ENCODE results near the gene KCTD20. TPM values are rescaled to one million over a fixed set of nuclear protein-coding genes. Genes with fewer than 3 reads are reported as not detected.

KCTD20 gene
- total and polyA plus RNA-seq, 10 of the 15 experiments (the other 5 are each of a cell fraction or from before 2014, with no cell fraction given) = 18.1 to 77.0 (median 50.5) TPM

DNA sequence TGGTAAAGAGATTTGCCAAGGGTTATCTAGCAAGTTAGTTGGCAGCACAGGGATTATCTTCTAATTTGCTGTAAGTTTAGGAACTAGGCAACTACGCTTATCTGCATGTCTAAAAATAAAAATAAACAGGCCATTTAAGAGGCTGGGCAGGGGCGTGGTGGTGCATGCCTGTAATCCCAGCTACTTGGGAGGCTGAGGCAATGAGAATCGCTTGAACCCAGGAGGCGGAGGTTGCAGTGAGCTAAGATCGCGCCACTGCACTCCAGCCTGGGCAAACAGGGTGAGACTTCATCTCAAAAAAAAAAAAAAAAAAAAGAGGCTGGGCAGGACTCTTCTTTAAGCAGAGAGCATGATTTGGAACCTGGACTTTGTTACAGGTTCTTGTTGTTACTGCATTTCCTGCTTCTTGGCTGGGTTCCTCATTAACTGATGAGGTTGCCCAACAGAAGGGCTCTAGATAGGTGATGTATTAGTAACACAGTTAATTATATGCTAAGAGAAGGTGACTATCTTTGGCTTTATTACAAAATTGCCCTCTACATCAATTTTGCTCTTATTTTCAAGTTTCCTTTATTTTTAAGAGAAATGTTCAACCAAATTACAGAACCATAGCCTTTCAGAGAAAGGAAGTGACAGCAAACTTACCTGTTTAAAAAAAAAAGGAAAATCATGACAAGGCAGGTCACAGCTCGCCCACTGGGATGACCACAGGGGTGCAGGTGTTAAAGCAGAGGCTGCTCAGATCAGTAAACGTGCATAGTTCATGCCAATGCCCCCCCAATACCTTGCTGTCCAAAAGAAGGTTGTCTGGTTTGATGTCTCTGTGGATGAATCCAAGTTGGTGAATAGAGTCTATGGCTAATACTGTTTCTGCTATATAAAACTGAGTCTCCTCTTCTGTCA, 72.0 kb downstream of the KCTD20 start (continued):
- TF ChIP-seq, protein P1, sequence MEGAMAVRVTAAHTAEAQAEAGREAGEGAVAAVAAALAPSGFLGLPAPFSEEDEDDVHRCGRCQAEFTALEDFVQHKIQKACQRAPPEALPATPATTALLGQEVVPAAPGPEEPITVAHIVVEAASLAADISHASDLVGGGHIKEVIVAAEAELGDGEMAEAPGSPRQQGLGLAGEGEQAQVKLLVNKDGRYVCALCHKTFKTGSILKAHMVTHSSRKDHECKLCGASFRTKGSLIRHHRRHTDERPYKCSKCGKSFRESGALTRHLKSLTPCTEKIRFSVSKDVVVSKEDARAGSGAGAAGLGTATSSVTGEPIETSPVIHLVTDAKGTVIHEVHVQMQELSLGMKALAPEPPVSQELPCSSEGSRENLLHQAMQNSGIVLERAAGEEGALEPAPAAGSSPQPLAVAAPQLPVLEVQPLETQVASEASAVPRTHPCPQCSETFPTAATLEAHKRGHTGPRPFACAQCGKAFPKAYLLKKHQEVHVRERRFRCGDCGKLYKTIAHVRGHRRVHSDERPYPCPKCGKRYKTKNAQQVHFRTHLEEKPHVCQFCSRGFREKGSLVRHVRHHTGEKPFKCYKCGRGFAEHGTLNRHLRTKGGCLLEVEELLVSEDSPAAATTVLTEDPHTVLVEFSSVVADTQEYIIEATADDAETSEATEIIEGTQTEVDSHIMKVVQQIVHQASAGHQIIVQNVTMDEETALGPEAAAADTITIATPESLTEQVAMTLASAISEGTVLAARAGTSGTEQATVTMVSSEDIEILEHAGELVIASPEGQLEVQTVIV (IDR thresholded peaks at IDR 0.05; ENCODE audit: borderline replicate concordance, partially characterized antibody) = no peak
- no peak for TF ChIP-seq BRCA1 (IDR thresholded peaks at IDR 0.05; ENCODE audit: low read depth, low read length)

DNA sequence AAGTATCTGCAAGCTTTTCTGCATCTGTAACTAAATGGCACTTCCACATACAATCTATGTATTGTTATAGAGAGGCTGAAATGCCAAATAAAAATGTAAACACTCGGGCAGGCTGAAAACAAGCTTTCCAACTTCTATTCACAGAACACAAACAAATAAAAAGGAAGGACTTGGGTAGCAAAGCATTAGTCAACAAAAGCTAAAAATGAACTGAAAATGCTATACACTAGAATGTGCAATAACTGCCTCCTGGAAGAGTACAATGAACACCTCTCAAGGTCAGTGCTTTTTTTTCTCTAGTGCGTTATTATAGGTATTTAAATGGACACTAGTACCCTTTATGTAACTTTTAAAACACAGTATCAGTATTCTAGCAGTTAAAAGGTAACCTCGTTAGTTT, 73.0 kb downstream of the KCTD20 start:
- no peak for FAIRE-seq

More for the DNA sequence above, 73.0 kb downstream of the KCTD20 start:
- no TSS peak for BruUV-seq (replicated peaks)
- no peaks in the 10 kb centered on the region for H3K27me3 ChIP-seq (replicated peaks in 1 of 2; ENCODE audit: control insufficient read depth in 2 of 2, insufficient read depth in 2 of 2, low read length in 1 of 2)
- H3K9ac ChIP-seq (ENCODE audit: control insufficient read depth, insufficient read depth, low read length) = no peak overlapping the region
- H3K79me2 ChIP-seq (ENCODE audit: control insufficient read depth, insufficient read depth, low read length) = no peaks in the 10 kb centered on the region
- intact Hi-C loops (cut with micrococcal nuclease; ENCODE audit: unreplicated experiment) = no loop called here
- ChIA-PET SMC1A (ENCODE audit: uncharacterized antibody, unreplicated experiment) (interaction anchor here (0.7 to 1.7 kb wide), 9 partner anchors 11 to 251 kb away, joined by 3 to 6 read pairs (median 3); no protein-coding TSS in a partner anchor), POLR2A (interaction anchor here (0.7 to 1.3 kb wide), 3 partner anchors 29 to 84 kb away, joined by 4 to 7 read pairs (median 4); no protein-coding TSS in a partner anchor), CTCF (interaction anchor here (1.0 to 2.0 kb wide), 7 partner anchors 12 to 158 kb away, joined by 3 to 6 read pairs (median 3); no protein-coding TSS in a partner anchor), RAD21 (ENCODE audit: unreplicated experiment) (interaction anchor here (1.0 to 1.7 kb wide), 2 partner anchors 28 to 91 kb away, joined by 3 to 6 read pairs; no protein-coding TSS in a partner anchor)
- TF ChIP-seq NFXL1 (IDR thresholded peaks at IDR 0.05; ENCODE audit: borderline replicate concordance) (no peak), RUNX3 (IDR thresholded peaks at IDR 0.05; ENCODE audit: low read length) (no peak)
- TF ChIP-seq, protein P2, sequence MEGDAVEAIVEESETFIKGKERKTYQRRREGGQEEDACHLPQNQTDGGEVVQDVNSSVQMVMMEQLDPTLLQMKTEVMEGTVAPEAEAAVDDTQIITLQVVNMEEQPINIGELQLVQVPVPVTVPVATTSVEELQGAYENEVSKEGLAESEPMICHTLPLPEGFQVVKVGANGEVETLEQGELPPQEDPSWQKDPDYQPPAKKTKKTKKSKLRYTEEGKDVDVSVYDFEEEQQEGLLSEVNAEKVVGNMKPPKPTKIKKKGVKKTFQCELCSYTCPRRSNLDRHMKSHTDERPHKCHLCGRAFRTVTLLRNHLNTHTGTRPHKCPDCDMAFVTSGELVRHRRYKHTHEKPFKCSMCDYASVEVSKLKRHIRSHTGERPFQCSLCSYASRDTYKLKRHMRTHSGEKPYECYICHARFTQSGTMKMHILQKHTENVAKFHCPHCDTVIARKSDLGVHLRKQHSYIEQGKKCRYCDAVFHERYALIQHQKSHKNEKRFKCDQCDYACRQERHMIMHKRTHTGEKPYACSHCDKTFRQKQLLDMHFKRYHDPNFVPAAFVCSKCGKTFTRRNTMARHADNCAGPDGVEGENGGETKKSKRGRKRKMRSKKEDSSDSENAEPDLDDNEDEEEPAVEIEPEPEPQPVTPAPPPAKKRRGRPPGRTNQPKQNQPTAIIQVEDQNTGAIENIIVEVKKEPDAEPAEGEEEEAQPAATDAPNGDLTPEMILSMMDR (IDR thresholded peaks at IDR 0.05 in 2 of 3, conservative IDR thresholded peaks at IDR 0.05 in 1 of 3; ENCODE audit: control insufficient read depth in 2 of 3, extremely low read depth in 1 of 3, insufficient read depth in 1 of 3, low read depth in 3 of 3, low read length in 3 of 3) = no peak
- in situ Hi-C loops (cut with MboI) = no loop called here
- ATAC-seq (no peak), DNase-seq (ENCODE audit: low read depth, low spot score) (no peak)
- peaks cover 3% of the 10 kb centered on the region; the same call in 1 of the 2 replicates for H3K4me1 ChIP-seq (ENCODE audit: control insufficient read depth, insufficient read depth, low read length)
- H3K27ac ChIP-seq (ENCODE audit: control insufficient read depth, insufficient read depth) = no peak overlapping the region
- H4K20me1 ChIP-seq (ENCODE audit: control insufficient read depth, insufficient read depth) = no peaks in the 10 kb centered on the region
- H3K4me3 ChIP-seq = no peak overlapping the region
- no peak overlapping the region for H2AFZ ChIP-seq (ENCODE audit: control insufficient read depth, low read depth, low read length)
- H3K36me3 ChIP-seq (ENCODE audit: control insufficient read depth in 2 of 2, insufficient read depth in 2 of 2, low read length in 1 of 2) = peaks cover 2 to 21% of the 10 kb centered on the region in 2 experiments
- no peak overlapping the region for H3K4me2 ChIP-seq (ENCODE audit: control insufficient read depth, insufficient read depth)
- WGBS (ENCODE audit: insufficient coverage, insufficient replicate concordance, low lambda C conversion rate, missing lambda C conversion rate) = 99% methylated on average over 3 of the region's 3 CpGs
- H3K9me3 ChIP-seq (replicated peaks; ENCODE audit: control insufficient read depth, insufficient read depth, low read length) = no peaks in the 10 kb centered on the region
